Glomerular visceral epithelial cell (primary cell): ENCODE data around the gene MTAP.
A peak's percentile ranks its signal among the peaks of the same experiment; 100 is the strongest.

Experiments
- DNase-seq: peaks from one replicate; pipeline ENCODE4 v3.0.0-alpha.2; 2016; ENCODE audit errors: extremely low spot score

Gene MTAP

DNA sequence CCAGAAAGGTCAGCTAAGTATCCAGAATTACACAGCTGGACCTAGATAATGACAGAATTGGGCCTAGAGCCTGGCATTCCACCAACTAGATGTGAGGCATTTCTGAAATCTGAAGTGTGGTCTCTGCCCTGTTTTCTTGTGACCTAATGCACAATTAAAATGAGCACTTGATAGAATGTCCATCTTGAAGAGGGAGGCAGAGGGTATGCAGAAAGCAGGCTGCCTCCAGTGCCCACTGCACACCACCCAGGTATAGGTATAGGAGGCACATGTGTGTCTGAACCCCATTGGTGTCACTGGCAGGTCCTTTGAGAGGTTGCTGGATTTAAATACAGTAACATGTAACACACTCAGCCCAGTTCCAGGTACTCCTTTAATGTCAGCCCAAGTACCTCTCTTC is 2.4 kb downstream of the MTAP start:
- no peak for DNase-seq

DNA sequence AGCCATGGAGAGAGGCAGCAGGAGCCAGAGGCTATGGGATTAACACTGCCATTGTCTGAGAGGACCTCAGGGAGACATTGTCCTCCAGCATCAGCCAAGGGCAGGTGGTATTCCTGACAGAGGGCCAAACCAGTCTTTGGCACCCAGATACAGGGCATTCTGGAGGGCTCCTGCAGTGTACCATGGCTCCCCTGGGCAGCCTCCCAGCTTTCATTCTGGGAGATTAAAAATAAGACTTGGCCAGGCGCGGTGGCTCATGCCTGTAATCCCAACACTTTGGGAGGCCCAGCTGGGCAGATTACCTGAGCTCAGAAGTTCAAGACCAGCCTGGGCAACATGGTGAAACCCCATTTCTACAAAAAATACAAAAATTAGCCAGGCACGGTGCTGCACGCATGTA is 4.2 kb downstream of the MTAP start:
- DNase-seq = no peak

DNA sequence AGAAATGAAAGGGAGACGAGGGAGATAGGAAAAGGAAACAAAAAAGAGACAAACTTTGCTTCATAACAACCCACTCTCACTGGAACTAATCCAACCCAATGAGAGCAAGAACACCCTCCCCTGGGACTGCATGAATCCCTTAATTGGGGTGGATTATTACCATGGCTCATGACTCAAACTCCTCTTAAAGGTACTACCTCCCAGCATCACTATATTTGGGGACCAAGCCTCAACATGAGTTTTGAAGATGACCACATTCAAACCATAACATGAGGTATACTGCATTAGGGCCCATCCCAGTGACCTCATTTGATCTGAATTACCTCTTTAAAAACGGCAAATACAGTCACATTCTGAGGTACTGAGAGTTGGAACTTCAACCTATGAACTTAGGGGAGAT is 8.0 kb downstream of the MTAP start:
- DNase-seq = no peak

DNA sequence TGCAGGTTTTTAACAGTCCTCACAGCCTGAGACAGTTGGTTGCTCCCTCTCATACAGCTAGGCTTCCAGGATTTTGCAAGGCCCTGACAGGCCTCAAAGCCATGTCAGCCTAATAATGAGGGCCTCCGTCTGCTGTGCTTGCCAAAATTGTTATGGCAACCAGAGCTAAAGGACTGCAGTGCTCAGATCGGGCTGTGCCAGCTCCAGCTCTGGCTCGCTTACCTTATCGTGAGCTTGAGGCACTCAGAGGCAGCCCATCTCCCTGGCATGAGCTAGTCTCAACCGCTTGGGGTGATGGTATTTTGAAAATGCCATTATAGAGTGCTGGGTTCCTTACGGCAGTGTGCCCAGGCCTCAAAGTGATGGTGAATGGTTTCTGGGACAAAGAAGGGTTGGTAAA is 8.4 kb downstream of the MTAP start:
- DNase-seq = no peak

DNA sequence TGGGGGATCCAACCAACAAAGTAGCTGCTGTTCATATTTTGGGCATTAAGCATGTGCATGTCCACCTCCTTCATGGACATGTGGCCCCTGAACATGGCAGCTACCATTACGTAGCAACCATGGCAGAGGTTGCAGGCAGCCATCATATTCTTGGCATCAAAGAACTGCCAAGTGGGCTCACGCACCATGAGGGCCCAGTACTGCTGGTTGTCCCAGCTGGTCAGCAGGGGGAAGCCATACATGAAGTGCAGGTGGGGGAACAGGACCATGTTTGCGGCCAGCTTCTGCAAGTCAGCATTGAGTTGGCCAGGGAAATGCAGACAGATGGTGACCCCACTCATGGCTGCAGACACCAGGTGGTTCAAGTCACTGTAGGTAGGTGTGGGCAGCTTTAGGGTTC is 9.5 kb downstream of the MTAP start:
- no peak for DNase-seq

DNA sequence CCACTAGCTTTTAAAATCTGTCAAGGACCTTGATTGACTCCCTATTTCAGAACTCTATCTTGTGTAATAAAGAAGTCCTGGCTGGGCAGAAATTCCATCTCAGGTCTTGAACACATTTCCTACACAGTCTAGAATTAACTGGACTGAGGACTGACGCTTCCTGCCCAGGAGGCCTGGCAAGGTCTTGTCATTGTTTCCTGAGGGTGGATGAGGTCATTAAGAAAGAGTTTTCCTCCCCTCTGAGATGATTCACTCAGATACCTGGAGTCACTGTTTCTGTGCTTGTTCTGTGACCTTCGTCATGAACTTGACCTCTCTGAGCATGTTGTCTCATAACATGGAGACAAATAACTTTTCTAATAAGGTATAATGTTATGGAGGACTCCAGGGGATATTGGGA is 10.0 kb downstream of the MTAP start:
- DNase-seq = peak; percentile 84

DNA sequence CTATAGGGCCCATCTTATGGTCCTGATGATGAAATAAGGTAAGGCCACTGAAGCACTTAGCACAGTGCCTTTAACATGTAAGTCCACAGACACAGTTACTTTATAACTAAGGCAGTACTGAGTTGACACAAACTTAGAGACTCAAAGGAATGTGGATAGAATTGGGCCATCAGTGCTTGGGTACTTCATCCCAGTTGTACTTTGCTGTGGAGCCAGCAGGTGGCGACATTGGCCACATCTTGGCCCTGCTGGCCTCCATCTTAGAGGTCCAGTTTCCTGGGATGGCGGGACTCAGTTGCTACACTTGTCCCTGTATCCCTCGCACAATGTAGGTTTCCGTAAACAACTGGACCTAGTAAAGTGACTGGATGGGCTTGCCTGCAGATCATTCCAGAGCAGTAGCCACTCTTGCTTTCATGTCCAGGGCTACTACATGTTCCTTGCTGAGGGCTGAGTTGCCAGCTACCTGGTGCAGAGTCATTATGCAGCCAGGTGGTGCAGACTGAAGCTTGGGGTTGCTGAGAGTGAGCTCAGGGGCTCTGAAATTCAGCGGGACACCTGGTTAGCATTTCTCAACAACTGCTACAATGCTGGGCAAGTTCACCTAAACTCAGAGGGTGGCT is 10.6 kb downstream of the MTAP start:
- peak; percentile 84 for DNase-seq

DNA sequence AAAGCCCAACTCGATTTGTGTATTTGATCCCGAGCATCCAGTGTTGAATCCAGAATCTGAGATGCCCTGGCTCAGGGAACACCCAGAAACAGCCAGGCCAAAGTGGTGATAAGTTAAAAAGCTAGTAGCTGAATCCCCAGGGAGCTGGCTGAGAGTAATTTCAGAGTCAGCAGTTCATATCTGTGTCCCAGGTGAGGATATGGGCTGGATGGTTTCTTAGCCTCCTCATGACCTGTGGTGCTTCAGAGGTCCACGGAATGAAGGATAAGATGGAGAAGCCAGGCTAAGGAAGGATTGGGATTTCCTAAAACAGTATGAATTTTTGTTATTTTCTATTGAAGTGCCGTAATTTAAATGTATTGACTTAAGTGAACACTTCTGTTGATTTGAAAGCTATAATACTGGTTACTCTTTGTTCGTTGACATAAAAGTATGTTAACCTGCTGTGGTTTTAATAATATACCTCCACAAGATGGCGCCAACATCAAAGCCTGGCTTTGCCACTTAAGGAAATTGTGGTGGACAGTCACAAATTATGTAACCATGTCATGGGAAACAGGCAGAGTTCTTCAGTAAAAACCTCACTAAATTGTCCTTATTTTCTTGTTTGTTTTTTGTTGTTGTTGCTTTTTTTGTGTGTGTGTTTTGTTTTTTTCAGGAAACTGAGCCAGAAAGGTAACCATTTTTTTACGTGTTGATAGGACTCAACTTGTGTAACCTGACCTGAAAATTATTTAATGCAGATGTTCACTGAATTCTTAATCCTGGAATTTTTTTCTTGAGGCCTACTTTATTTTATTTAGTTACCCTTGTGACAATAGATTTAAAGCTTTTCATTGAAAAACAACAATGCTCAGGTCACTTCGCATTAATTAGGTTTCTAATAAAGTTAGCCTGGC is 11.4 kb downstream of the MTAP start:
- peak; percentile 84 for DNase-seq

DNA sequence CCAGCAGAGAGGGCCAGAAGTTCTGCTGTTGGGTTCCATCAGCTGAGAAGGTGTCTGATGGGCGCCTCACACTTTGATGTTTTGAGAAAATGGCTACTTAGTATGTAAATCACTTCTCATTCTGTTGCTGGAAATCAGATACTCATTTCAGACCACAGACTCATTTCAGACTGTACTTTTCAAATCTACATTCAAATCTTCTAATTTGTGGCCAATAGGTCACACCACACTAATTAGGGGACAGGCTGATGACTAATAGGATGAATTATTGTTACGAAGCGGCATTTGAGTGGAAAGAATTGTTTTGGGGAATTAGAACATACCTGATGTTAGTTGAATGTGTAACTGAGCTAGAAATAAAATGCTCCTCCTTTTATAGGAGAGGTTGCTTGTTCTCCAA is 13.2 kb downstream of the MTAP start:
- DNase-seq = no peak

DNA sequence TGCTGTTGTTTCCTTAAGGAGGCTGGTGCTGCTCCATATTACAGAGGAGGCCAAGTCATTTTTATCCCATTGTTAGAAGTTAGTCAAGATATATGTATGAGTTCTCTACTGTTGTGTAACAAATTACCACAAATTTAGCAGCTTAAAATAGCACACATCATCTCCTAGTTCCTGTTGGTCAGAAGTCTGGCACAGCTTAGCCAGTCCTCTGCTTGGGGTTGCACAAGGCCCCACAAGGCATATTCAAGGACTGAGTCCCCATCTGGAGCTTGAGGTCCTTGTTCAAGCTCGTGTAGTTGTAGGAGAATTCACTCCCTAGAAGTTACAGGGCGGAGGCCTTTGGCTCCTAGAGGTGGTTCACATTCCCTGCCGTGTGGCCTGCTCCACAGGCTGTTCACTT is 14.7 kb downstream of the MTAP start:
- DNase-seq = no peak

DNA sequence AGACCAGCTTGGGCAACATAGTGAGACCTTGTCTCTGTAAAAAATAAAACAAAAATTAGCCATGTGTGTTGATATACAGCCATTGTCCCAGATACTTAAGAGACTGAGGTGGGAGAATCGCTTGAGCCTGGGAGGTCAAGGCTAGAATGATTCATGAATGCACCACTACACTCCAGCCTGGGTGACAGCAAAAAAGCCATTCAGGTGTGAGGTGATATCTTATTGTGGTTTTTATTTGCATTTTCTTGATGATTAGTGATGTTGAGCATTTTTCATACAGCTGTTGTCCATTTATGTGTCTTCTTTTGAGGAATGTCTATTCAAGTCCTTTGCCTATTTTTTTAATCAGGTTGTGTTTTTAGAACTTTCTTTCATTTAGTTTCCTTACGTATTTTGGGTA is 23.2 kb downstream of the MTAP start:
- DNase-seq = no peak

DNA sequence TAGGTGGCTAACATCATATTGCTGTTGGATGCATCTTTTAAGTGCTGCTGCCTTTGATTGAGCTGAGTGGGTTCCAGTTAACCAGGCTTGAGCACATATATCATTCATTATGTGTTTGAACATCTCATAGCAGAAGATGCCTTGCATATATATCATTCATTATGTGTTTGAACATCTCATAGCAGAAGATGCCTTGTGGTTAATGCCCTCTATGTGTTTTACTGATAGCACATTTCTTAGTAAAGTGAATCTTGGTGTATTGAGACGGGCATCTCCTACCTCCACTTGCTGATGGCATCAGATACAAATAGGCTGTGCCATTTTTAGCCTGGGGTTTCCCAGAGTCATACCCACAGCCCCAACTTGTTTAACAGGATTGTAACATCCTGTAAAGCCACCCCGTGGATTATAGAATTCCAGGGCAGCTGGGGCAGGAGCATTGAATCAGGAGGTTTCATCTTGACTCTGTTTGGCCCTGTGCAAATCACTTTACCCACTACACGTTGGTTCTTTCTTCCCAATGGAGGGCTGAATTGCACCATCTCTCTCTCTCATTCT is 26.5 kb downstream of the MTAP start:
- DNase-seq = no peak

DNA sequence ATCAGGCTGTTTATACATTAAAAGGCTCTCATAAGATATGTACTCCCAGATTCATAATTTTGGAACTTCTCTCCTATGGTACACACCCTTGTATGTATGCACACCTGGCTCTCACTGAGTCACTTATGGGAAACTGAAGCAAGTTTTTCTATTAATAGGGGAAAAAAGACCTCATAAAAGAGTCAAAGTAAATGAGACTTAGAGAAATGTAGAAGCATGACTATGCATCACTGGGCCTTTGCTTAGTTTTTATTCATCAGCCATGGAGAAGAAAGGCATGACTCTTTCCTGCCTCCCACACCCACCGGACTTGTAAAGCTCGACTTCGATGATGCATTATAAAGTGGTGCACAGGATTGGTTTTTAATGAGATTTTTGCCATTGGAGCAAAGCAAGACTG is 28.2 kb downstream of the MTAP start:
- no peak for DNase-seq

DNA sequence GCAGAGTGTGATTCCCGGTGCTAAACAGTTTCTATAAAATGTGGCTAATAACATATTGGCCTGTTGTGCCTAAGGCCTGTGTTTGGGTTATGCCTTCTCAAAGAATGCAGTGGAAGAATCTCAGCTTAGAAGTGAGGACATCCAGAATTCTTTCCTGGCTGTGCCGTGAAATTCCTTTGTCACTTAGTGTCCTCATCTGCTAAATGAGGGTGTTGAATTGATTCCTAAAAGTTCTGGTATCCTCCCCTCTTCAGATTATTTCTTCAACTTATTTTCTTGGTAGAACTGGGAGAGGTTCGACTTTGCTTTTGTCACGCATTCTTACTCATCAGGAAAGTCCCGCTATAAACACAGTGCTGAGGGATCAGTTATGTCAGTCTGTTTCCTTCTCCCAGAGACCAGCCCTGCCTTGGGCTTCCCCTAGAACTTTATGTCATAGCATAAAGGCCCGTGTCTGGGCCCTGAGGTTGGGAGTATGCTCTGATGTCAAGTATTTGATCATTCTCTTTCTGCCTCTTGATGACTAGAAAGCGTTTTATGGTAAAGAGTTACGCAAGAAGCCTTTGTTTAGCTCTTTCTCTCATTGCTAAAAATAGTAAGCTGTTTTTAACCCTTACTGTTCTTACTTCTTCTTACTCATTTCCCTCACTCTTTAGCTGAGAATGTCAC is 29.5 kb downstream of the MTAP start:
- DNase-seq = peak; percentile 89

DNA sequence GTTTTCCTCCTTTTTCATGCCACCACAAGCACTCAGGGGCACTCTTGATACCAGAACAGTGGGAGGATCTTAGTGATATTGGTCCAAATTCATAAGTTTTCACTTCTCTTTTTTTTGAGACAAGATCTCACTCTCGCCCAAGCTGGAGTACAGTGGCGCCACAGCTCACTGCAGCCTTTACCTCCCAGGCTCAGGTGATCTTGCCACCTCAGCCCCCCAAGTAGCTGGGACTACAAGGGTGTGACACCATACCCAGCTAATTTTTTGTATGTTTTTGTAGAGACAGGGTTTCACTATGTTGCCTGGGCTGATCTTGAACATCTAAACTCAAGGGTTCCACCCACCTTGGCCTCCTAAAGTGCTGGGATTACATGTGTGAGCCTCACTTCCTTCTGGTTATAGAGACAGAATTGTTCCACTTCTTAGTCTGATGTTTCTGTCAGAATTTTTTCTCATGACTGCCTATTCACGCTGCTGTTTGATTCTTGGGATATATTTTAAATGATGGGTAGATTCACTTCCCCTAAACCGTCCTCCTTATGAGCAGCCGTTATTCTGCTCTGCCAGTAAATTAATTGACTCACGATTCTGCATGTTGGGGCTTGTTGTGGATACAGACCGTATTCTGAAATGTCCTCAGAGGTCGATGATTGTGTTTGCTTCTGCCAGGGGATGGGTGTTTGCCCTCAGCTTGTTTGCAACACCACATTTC is 30.8 kb downstream of the MTAP start:
- DNase-seq = no peak

DNA sequence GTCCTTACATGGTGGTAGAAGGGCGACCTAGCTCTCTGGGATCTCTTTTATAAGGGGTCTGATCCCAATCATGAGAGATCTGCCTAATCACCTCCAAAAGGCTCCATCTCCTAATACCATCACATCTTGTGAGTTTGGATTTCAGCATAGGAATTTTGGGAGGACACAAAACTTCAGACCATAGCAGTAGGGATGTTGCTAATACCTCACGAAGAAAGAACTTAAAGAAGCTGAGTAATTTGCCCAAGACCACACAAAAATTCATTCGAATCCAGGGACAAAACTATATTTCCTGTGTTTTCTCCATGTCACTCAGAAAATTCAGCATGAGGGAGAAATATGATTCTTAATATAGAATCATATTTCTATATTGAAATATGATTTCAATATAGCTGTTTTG is 32.7 kb downstream of the MTAP start:
- no peak for DNase-seq

DNA sequence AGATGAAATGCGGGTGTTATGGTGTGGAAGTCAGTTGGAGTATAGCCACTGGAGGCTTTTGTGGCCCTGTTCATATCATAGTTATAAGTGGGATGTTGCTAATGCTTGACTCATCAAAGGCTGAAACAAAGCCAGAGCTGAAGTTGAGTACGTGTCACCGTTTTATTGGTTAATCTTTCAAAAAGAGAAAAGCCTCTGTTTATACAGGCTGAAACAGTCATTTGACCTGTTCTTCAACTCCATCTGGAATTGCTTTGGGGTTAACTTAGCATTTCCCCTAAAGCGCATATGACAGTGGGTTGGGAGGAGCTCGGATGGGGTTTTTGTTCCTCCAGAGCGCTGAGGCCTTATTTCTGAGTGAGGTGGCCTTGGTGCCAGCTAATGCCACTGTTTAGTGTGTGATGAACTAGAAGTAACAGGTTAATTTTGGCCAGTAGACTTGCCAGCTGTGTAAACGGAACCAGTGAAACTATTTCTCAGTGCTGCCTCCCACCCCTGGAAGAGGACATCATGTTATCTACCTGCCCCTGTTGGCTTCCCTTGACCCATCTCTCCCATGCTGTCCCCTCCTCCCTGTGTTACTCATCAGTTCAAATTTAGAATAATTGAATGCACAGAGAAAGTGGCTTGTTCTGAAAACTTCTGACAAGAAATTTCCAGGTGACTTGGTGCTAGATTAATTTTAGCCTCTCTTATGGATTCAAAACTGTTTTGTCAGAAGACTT is 34.2 kb downstream of the MTAP start:
- peak; percentile 94 for DNase-seq

DNA sequence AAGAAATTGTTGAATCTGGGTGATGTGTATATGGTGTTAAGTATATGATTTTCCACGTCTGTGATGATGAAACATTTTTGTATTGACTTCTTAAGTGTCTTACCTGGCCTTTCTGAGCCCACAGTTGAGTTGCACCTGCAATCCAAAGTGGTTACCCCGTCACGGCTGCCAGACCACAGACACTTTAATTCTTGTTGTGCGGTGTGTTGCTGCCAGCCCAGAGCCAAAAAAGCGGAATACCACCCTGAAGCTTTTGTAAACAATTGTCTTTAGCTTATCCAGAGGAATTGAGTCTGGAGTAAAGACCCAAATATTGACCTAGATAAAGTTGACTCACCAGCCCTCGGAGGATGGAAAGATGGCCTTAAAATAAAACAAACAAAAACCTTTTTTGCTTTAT is 35.1 kb downstream of the MTAP start:
- DNase-seq = no peak

DNA sequence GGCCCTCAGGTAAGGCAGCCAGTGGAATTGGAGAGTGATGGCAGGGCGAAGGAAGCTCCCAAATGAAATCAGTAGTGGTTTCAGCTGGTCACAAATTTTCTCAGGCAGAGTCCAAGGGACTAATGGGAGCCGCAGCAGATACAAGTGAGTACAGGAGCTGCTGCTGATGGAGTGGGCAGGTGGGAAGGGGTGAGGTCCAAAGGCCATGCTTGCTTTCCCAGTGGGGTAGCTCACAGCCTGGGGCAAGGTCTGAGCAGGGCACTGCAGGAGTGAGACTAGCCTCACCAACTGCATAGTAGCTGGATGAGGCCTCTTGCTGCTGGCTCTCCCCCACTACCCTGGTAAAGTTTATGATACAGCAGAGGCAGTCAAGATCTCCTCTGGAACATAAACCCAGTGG is 38.2 kb downstream of the MTAP start:
- DNase-seq = no peak

DNA sequence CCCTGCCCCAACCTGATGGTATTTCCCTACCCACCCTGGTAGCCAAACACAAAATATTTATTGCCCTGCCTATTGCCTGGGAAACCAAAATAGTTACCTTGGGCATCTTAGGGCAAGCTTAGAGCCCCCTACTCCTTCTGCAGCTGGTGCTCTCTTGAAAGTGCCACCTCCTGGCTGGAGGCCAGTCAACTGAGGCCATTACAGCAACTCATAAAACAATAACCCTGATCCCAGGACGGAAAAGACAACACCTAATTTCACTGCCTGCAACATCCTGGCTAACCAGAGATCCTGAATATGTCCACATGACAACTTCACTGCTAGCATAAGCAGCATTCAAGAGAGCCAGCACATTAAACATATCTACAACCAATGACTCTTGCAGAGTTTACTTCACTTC is 38.7 kb downstream of the MTAP start:
- no peak for DNase-seq

DNA sequence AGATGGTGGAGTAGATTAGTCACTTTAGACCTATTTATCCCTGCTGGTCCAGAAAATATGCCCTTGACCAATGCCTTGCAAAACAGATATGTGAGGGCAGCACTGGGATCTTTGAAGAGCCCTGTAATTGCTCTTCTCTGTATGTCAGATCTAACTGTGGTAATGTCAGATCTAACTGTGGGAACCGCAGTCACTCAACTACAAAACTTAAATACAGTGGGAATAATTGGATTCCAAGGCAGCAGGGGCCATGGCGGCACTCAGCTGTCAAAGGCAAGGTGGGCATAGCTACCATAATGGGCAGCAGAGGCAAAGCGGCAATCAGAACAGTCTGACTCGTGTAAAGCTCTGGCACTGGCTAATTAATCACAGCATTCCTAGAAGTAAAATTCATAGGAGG is 46.2 kb downstream of the MTAP start:
- DNase-seq = no peak
